GM18951 (cell line): ENCODE results near the gene FANCE.
"Not testable (repeated sequence)": the region's sequence is repeated elsewhere in the genome, so short reads cannot be mapped to it uniquely, and the experiment has no call there.

Source experiments
- POLR2A ChIP-seq: IDR thresholded peaks from 4 replicates; pipeline ENCODE4 v1.6.1; 2011; ENCODE audit warnings: mild to moderate bottlenecking; ENCODE audit not compliant: insufficient read length, insufficient read depth; ENCODE audit errors: extremely low read depth
- in situ Hi-C: fragments of 300-500 bp; cut with MboI; formaldehyde crosslinking; loops from one replicate; pipeline ENCODE4 v1.12.0; 2022; ENCODE audit warnings: low sequenced_read_pairs, mixed read lengths, inconsistent platforms; ENCODE audit not compliant: unreplicated experiment

FANCE gene

GRCh38 chr6:35425284-35425683 is 26.9 kb upstream of the FANCE start:
- in situ Hi-C loops = no loop called here
- TF ChIP-seq POLR2A = no peak

GRCh38 chr6:35426074-35426473 is 26.1 kb upstream of the FANCE start:
- in situ Hi-C loops = no loop called here

DNA sequence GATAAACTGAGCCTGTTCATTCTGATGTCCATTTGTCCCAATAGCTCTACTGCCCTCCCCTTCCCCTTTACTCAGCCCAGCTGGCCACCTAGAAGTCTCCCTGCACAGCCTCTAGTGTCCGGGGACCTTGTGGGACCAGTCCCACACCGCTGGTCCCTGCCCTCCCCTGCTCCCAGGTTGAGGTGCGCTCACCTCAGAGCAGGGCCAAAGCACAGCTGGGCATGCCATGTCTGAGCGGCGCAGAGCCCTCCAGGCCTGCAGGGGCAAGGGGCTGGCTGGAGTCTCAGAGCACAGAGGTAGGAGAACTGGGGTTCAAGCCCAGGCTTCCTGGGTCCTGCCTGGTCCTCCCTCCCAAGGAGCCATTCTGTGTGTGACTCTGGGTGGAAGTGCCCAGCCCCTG is 24.7 kb upstream of the FANCE start:
- no peak for TF ChIP-seq POLR2A
- in situ Hi-C loops = no loop called here

More at GRCh38 chr6:35426074-35426473, 26.1 kb upstream of the FANCE start:
- TF ChIP-seq POLR2A = no peak

DNA sequence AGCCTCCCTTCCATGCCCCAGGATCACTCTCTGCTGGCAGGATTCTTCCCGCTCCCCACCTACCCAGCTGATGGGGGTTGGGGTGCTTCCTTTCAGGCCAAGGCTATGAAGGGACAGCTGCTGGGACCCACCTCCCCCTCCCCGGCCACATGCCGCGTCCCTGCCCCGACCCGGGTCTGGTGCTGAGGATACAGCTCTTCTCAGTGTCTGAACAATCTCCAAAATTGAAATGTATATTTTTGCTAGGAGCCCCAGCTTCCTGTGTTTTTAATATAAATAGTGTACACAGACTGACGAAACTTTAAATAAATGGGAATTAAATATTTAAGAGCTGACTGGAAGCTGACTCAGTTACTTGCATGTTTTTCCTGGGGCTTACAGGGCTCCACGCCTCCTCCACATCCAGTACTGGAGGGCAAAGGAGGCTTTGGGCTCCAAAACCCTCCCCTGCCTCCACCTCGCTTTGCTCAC is 24.3 kb upstream of the FANCE start:
- in situ Hi-C loops = no loop called here

DNA sequence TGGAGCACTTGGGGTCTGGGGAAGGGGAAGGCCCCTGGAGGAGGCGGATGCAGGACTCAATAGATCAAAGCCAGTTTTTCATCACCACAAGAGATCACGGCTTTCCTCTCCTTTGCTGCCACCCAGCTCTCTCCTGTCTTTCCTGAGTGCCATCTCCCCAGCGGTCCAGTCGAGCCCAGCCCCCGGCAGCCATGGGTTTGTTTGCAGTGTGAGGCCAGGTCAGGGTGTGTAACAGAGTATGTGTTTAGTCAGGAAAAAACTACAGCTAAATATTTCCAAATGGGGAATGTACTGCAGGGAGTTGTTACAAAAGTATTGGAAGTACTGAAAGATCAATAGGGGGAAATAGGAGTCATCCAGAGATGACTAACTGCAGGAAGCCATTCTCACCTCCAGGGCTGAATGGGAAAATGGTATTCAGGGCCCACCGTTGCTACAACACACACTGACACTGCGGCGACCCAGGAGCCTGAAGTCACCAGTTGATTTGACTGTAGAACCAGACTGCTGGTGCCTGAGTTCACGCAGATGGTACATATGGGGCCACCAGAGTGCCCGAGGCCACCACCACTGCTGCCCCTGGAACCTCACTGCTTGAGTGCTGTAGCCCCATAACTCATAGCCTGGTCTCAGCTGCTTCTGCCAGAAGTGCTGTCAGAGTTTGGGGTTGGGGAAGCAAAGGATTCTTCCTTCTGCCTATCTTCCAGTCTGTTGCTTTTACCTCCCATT is 23.6 kb upstream of the FANCE start:
- in situ Hi-C loops = no loop called here

More for the DNA sequence above, 24.3 kb upstream of the FANCE start:
- TF ChIP-seq POLR2A = no peak

DNA sequence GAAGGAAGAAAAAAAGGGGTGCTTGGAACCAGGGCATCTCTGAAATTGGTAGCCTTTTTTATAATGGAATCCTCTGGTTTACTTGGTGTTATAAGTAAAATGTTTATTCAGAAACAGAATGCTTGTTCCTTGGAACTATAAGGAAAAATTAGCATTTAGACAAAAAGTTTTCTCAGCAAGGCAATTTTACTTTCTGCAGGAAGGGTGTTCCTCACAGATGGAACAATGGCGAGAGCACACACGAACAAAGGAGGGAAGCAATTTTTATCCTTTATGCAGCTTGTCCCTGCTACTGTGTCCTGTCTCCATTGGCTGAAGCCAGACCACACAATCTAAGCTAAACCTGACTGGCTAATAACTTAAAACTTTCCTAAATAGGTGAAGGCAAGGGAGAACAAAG is 22.7 kb upstream of the FANCE start:
- no peak for TF ChIP-seq POLR2A
- in situ Hi-C loops = no loop called here

More for the DNA sequence above, 23.6 kb upstream of the FANCE start:
- no peak for TF ChIP-seq POLR2A

- in situ Hi-C loops = no loop called here
- no peak for TF ChIP-seq POLR2A
These were observed 19.8 kb upstream of the FANCE start for GRCh38 chr6:35432291-35432690.

DNA sequence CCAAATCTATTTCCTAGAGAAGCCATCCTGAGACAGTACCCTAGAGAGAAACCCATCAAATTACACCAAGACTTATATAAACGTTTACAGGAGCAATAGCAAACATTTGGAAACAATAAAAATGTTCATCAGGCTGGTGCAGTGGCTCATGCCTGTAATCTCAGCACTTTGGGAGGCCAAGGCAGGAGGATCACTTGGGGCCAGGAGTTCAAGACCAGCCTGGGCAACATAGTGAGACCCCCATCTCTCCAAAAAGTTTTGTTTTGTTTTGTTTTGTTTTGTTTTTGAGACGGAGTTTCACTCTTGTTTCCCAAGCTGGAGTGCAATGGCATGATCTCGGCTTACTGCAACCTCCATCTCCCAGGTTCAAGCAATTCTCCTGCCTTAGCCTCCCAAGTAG is 19.4 kb upstream of the FANCE start:
- in situ Hi-C loops = not testable (repeated sequence)

DNA sequence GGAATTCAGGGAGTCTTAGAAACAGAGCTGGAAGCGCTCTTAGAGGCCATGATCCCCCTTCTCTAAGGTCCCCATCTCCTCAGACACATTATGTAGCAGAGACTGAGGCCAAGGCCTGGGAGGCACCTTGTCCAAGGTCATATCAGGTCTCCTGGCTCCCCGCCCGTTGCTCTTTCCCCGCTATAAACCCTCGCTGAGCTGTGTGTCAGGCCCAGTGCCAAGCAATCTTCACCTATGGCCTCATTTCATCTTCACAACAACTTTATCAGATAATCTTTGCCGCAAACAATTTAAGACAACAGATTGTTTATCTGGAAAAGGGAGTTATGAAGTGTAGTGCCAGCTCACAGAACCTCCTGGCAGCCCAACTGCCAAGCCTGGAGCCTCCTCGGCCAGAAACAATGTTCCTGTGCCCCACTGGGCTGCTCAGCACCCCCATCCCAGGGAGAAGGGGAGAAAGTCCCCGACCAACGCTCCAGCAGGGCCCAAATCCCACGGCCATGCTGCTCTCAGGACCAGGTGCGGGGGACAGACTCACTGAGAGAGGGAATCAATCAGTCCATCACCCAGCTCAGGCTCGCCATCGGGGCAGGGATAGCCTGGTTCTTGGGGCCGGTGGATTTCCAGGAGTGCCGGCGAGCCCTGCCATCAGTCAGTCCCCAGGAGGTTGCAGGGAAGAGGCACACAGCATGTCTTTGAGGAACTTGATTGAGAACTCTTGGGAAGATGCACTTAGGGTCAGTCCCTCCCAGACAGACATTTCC is 16.9 kb upstream of the FANCE start:
- in situ Hi-C loops = no loop called here
- TF ChIP-seq POLR2A = no peak

- TF ChIP-seq POLR2A = no peak
- in situ Hi-C loops = no loop called here
These were observed 15.9 kb upstream of the FANCE start for GRCh38 chr6:35436071-35436857.

DNA sequence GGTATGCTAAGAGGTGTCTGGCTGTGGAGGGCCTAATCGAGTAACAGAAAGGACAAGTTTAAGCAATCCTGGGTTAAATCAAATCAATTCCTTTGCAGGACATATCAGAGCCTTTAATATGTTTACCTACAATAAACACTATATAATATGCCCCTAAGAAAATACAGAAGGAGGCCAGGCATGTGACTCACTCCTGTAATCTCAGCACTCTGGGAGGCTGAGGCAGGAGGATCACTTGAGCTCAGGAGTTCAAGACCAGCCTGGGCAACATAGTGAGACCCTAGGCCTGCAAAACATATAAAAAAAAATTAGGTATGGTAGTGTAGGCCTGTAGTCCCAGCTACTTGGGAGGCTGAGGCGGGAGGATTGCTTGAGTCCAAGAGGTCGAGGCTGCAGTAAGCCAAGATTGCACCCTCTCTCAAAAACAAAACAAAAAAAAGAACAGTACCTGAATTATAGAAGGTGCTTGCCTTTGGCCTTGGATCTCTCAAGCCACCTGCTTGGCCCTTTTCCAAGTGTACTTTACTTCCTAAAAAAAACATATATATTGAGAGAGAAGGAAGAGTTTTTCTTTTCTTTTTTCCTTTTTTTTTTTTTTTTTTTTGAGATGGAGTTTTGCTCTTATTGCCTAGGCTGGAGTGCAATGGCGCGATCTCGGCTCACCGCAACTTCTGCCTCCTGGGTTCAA is 13.6 kb upstream of the FANCE start:
- in situ Hi-C loops = not testable (repeated sequence)

GRCh38 chr6:35439308-35439707 is 12.8 kb upstream of the FANCE start:
- in situ Hi-C loops = no loop called here
- TF ChIP-seq POLR2A = no peak

GRCh38 chr6:35441205-35441604 is 10.9 kb upstream of the FANCE start:
- TF ChIP-seq POLR2A = no peak
- in situ Hi-C loops = no loop called here
